H1 (cell line): ENCODE results near the gene TBC1D10A. TPM values are rescaled to one million over a fixed set of nuclear protein-coding genes. Genes with fewer than 3 reads are reported as not detected.

Experiments
- CTCF ChIA-PET: fragments of 300-600 bp; sonication (Branson Sonifier 250); formaldehyde crosslinking; loops from one replicate; lab custom pipeline; 2021; ENCODE audit not compliant: partially characterized antibody; lab: Charles Lee
- POLR2A ChIA-PET: fragments of 300-600 bp; sonication (Branson Sonifier 250); formaldehyde crosslinking; loops from one replicate; lab custom pipeline; 2021; ENCODE audit warnings: inconsistent platforms; ENCODE audit not compliant: partially characterized antibody; lab: Charles Lee
- DNase-seq, 2 experiments: peaks; one replicate each; pipeline versions ENCODE4 v3.0.0 to v3.0.0-alpha.2; 2010 to 2022; ENCODE audit warnings: low spot score in 2 of 2, low read depth in 1 of 2, mixed read lengths in 1 of 2
- FAIRE-seq: peaks from 2 replicates; lab custom pipeline; 2011; peaks lifted over from hg19 to GRCh38; lab: Jason Lieb, UNC
- H2AFZ ChIP-seq: 2 replicates; pipeline ENCODE4 v1.8.1; 2012; ENCODE audit warnings: low read length, inconsistent platforms
- H2AK5ac ChIP-seq: 2 replicates; pipeline ENCODE4 v1.6.1; 2013; ENCODE audit warnings: low read depth, low read length
- H2BK120ac ChIP-seq: replicated peaks from 2 replicates; pipeline ENCODE3; 2013; ENCODE audit warnings: low read depth, low read length, inconsistent platforms
- H2BK12ac ChIP-seq: 2 replicates; pipeline ENCODE4 v1.6.1; 2013; ENCODE audit warnings: low read depth, low read length
- H2BK15ac ChIP-seq: 2 replicates; pipeline ENCODE4 v1.6.1; 2013; ENCODE audit warnings: low read length
- H2BK20ac ChIP-seq: 2 replicates; pipeline ENCODE4 v1.6.1; 2013; ENCODE audit warnings: low read length
- H2BK5ac ChIP-seq: 2 replicates; pipeline ENCODE4 v1.6.1; 2013; ENCODE audit warnings: low read depth, low read length
- H3K14ac ChIP-seq: 2 replicates; pipeline ENCODE4 v1.6.1; 2013; ENCODE audit warnings: inconsistent platforms; ENCODE audit not compliant: insufficient read length
- H3K18ac ChIP-seq: 2 replicates; pipeline ENCODE4 v1.6.1; 2013; ENCODE audit warnings: low read length; ENCODE audit errors: extremely low read depth
- H3K23ac ChIP-seq: 2 replicates; pipeline ENCODE4 v1.6.1; 2013; ENCODE audit warnings: inconsistent platforms; ENCODE audit not compliant: insufficient read length
- H3K23me2 ChIP-seq: 2 replicates; pipeline ENCODE4 v1.6.1; 2013; ENCODE audit warnings: low read depth, low read length
- H3K27ac ChIP-seq: 2 replicates; pipeline ENCODE4 v1.6.1; 2011; ENCODE audit warnings: low read depth, low read length, inconsistent platforms
- H3K27me3 ChIP-seq, 4 experiments: replicated peaks in 1 of 4; 1 replicate in 1 of 4; 2 replicates in 3 of 4; pipeline versions ENCODE4 v1.6.1 to v1.8.1; 2011 to 2013; ENCODE audit warnings: low read length in 3 of 4, mild to moderate bottlenecking in 3 of 4, inconsistent platforms in 2 of 4, mixed read lengths in 2 of 4, moderate library complexity in 1 of 4; ENCODE audit not compliant: control insufficient read depth in 3 of 4, insufficient read depth in 3 of 4; ENCODE audit errors: extremely low read depth in 1 of 4
- H3K36me3 ChIP-seq, 4 experiments: 2 replicates each; pipeline versions ENCODE4 v1.6.1 to v1.8.1; 2011 to 2013; ENCODE audit warnings: mild to moderate bottlenecking in 4 of 4, low read length in 3 of 4, moderate library complexity in 2 of 4, control low read depth in 1 of 4, inconsistent platforms in 1 of 4; ENCODE audit not compliant: insufficient read depth in 4 of 4, control insufficient read depth in 2 of 4
- H3K4ac ChIP-seq: replicated peaks from 2 replicates; pipeline ENCODE3; 2013; ENCODE audit warnings: low read length, low read depth, mixed read lengths, inconsistent platforms; ENCODE audit not compliant: insufficient read length
- H3K4me1 ChIP-seq, 4 experiments: replicated peaks in 1 of 4; 1 replicate in 1 of 4; 2 replicates in 3 of 4; pipeline versions ENCODE4 v1.6.1 to v1.8.1; 2011 to 2013; ENCODE audit warnings: low read length in 3 of 4, inconsistent platforms in 2 of 4, mixed read lengths in 1 of 4; ENCODE audit not compliant: insufficient read depth in 4 of 4, control insufficient read depth in 3 of 4
- H3K4me2 ChIP-seq, 2 experiments: 2 replicates each; pipeline versions ENCODE4 v1.6.1 to v1.8.1; 2011 to 2013; ENCODE audit warnings: low read depth in 2 of 2, low read length in 2 of 2, control low read depth in 1 of 2, inconsistent platforms in 1 of 2, mild to moderate bottlenecking in 1 of 2; ENCODE audit not compliant: insufficient read depth in 1 of 2
- H3K4me3 ChIP-seq, 4 experiments: fragments of 200-600, 300-600 bp in 1 of 4; sonication (generic), shearing (Covaris generic), sonication (Bioruptor Twin) in 1 of 4; 2 replicates each; pipeline versions ENCODE4 v1.5.1 to v1.8.1; 2011 to 2016; ENCODE audit warnings: low read length in 4 of 4, low read depth in 3 of 4, control low read depth in 2 of 4, inconsistent platforms in 2 of 4, mild to moderate bottlenecking in 2 of 4, mixed read lengths in 1 of 4, moderate library complexity in 1 of 4; ENCODE audit not compliant: insufficient read depth in 2 of 4; ENCODE audit errors: extremely low read depth in 1 of 4
- H3K56ac ChIP-seq: replicated peaks from 2 replicates; pipeline ENCODE3; 2013; ENCODE audit warnings: low read depth, mild to moderate bottlenecking, mixed read lengths, low read length, inconsistent platforms; ENCODE audit not compliant: insufficient read length
- H3K79me1 ChIP-seq: 2 replicates; pipeline ENCODE4 v1.6.1; 2013; ENCODE audit warnings: low read depth, low read length, control low read depth
- H3K79me2 ChIP-seq, 2 experiments: 2 replicates each; pipeline versions ENCODE4 v1.6.1 to v1.8.1; 2012 to 2013; ENCODE audit warnings: low read length in 2 of 2, mild to moderate bottlenecking in 2 of 2, inconsistent platforms in 1 of 2; ENCODE audit not compliant: insufficient read depth in 2 of 2, control insufficient read depth in 1 of 2
- H3K9ac ChIP-seq, 4 experiments: replicated peaks in 1 of 4; 1 replicate in 1 of 4; 2 replicates in 3 of 4; pipeline versions ENCODE4 v1.6.1 to v1.8.1; 2011 to 2013; ENCODE audit warnings: low read depth in 3 of 4, low read length in 3 of 4, control low read depth in 2 of 4, mild to moderate bottlenecking in 2 of 4, moderate library complexity in 2 of 4, inconsistent platforms in 1 of 4; ENCODE audit errors: extremely low read depth in 1 of 4
- H3K9me3 ChIP-seq, 2 experiments: 2 replicates each; pipeline versions ENCODE4 v1.6.1 to v1.8.1; 2012 to 2013; ENCODE audit warnings: mild to moderate bottlenecking in 2 of 2, moderate library complexity in 2 of 2, control low read depth in 1 of 2, inconsistent platforms in 1 of 2, low read depth in 1 of 2, low read length in 1 of 2, mixed read lengths in 1 of 2; ENCODE audit not compliant: insufficient read depth in 2 of 2
- H4K20me1 ChIP-seq, 2 experiments: replicated peaks in 1 of 2; 2 replicates each; pipeline versions ENCODE3 to v1.8.1; 2011 to 2013; ENCODE audit warnings: inconsistent platforms in 2 of 2, low read length in 2 of 2, mild to moderate bottlenecking in 1 of 2; ENCODE audit not compliant: insufficient read depth in 2 of 2, control insufficient read depth in 1 of 2
- H4K5ac ChIP-seq: 2 replicates; pipeline ENCODE4 v1.6.1; 2013; ENCODE audit warnings: low read length, low read depth, mixed read lengths, inconsistent platforms; ENCODE audit not compliant: insufficient read length
- H4K8ac ChIP-seq: 2 replicates; pipeline ENCODE4 v1.8.0; 2013; ENCODE audit warnings: mild to moderate bottlenecking, moderate library complexity, low read length, inconsistent platforms; ENCODE audit not compliant: insufficient read depth; ENCODE audit errors: extremely low read depth
- H4K91ac ChIP-seq: replicated peaks from 2 replicates; pipeline ENCODE3; 2013; ENCODE audit warnings: low read length, mixed read lengths, inconsistent platforms; ENCODE audit not compliant: insufficient read length
- BRCA1 ChIP-seq: IDR thresholded peaks from 2 replicates; pipeline ENCODE4 v1.6.1; 2012; ENCODE audit warnings: low read depth, low read length, improper control_type of control experiment
- CREB1 ChIP-seq: IDR thresholded peaks from 2 replicates; pipeline ENCODE4 v1.6.1; 2012; ENCODE audit warnings: inconsistent platforms
- GABPA ChIP-seq: IDR thresholded peaks from 2 replicates; pipeline ENCODE4 v1.6.1; 2011; ENCODE audit warnings: mild to moderate bottlenecking, low read length, moderate library complexity, borderline replicate concordance; ENCODE audit not compliant: insufficient read depth
- GTF2F1 ChIP-seq: IDR thresholded peaks from 2 replicates; pipeline ENCODE4 v1.6.1; 2012; ENCODE audit warnings: low read depth, low read length, improper control_type of control experiment, borderline replicate concordance
- JUND ChIP-seq: IDR thresholded peaks from 2 replicates; pipeline ENCODE4 v1.6.1; 2011; ENCODE audit warnings: mild to moderate bottlenecking, improper control_type of control experiment, low read length
- KDM1A ChIP-seq: fragments of 200-600, 300-600 bp; sonication (generic); IDR thresholded peaks from 2 replicates; pipeline ENCODE4 v1.7.1; 2016; ENCODE audit warnings: mild to moderate bottlenecking, low read length, borderline replicate concordance
- KDM4A ChIP-seq: IDR thresholded peaks from one replicate; pipeline ENCODE4 v1.7.1; 2012; ENCODE audit warnings: low read depth, mild to moderate bottlenecking, moderate library complexity, low read length, inconsistent platforms; ENCODE audit not compliant: severe bottlenecking
- PHF8 ChIP-seq: fragments of 200-600 bp; sonication (generic); conservative IDR thresholded peaks from 2 replicates; pipeline ENCODE4 v1.7.1; 2012; ENCODE audit warnings: low read depth, mild to moderate bottlenecking, inconsistent platforms, low read length, moderate library complexity
- POLR2AphosphoS5 ChIP-seq: IDR thresholded peaks from 2 replicates; pipeline ENCODE4 v1.6.1; 2011; ENCODE audit warnings: low read depth, low read length
- RXRA ChIP-seq: IDR thresholded peaks from 2 replicates; pipeline ENCODE4 v1.6.1; 2011; ENCODE audit warnings: low read depth, mild to moderate bottlenecking, low read length, moderate library complexity; ENCODE audit not compliant: insufficient read depth
- SIRT6 ChIP-seq: IDR thresholded peaks from one replicate; pipeline ENCODE4 v1.7.1; 2012; ENCODE audit warnings: low read length, inconsistent platforms
- TAF1 ChIP-seq: IDR thresholded peaks from 2 replicates; pipeline ENCODE4 v1.6.1; 2011; ENCODE audit warnings: mild to moderate bottlenecking, low read depth, low read length
- TCF12 ChIP-seq: IDR thresholded peaks from 2 replicates; pipeline ENCODE4 v1.6.1; 2011; ENCODE audit warnings: low read depth, mild to moderate bottlenecking, low read length
- WGBS, 2 experiments: shearing (Covaris generic) in 1 of 2; methylation state at CpG; one replicate each; pipeline versions ENCODE4 v1.1.6 to v1.1.7; 2013 to 2015; ENCODE audit warnings: low lambda C conversion rate in 2 of 2, mixed read lengths in 2 of 2, inconsistent platforms in 1 of 2, low coverage in 1 of 2, missing lambda C conversion rate in 1 of 2; ENCODE audit not compliant: insufficient replicate concordance in 2 of 2, insufficient coverage in 1 of 2, insufficient read length in 1 of 2; ENCODE audit errors: extremely low coverage in 1 of 2, missing lambda C conversion rate in 1 of 2; 5-methylcytosine and 5-hydroxymethylcytosine counted together
- polyA plus RNA-seq, 7 experiments: library from polyadenylated mRNA; depleted of rRNA in 3 of 7; stranded (reverse) in 5 of 7; unstranded in 2 of 7; fragments of >200 nt in 5 of 7; fragments of 200-250 nt in 2 of 7; gene quantifications; 1 replicate in 5 of 7; 2 replicates in 1 of 7; 4 replicates in 1 of 7; pipeline versions ENCODE4 v1.2.1 to v1.2.3, GENCODE V29; 2011 to 2013; ENCODE audit warnings: missing spikeins in 2 of 7, mixed read lengths in 2 of 7
- total RNA-seq: library from RNA; stranded (reverse); fragmentation: NEBNext Ultra II Directional; extraction: Animal tissue kit (Norgen Biotek cat#: 25700); gene quantifications from 2 replicates; pipeline ENCODE4 v1.2.1, GENCODE V29; 2021
- TF ChIP-seq, protein P1 (sequence below): IDR thresholded peaks from 2 replicates; pipeline ENCODE4 v1.6.1; 2012; ENCODE audit warnings: low read length, inconsistent platforms

Gene TBC1D10A
- total and polyA plus RNA-seq, 2 of the 8 experiments (the other 6 are each of a cell fraction or from before 2014, with no cell fraction given), result 5.4 to 7.0 TPM

DNA sequence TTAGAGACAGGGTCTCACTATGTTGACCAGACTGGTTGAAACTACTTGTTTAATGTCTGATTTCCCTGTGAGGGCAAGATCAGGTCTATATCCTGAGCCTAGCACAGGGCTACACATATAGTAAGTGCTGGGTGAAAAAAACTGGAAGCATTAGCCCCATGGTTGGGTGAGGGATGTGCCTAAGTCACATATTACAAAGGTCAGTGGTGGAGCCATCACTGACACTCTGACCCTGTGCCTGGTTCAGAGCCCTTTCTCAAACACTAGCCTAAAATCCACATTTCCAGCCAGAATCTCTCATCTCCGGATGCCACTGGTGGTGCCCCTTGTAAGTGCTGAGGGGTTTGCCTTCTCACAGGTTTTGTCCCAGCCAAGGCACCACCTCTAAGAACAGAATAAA, 9.0 kb downstream of the TBC1D10A start:
- no peak overlapping the region for H4K8ac ChIP-seq
- no peak overlapping the region for H3K18ac ChIP-seq
- ChIA-PET CTCF (interaction anchor here (1.0 to 20.1 kb wide), 7 partner anchors 10 to 54 kb away, joined by 3 to 203 read pairs (median 4); partner anchors contain the start of genes CASTOR1 and TBC1D10A), POLR2A (no interaction called here)
- no peak overlapping the region for H3K14ac ChIP-seq
- DNase-seq, result no peak
- no peaks in the 10 kb centered on the region for H3K23me2 ChIP-seq
- no peak overlapping the region for H4K5ac ChIP-seq
- WGBS, 2 experiments, result 88% methylated on average over 1 of the region's 1 CpG; no CpG with 5 or more reads in 1 of the 2 experiments
- no peak overlapping the region for H2BK5ac ChIP-seq
- H3K9me3 ChIP-seq, result no peaks in the 10 kb centered on the region
- H3K9ac ChIP-seq, result no peak overlapping the region
- H3K56ac ChIP-seq, result no peak overlapping the region
- no peaks in the 10 kb centered on the region for H3K27me3 ChIP-seq
- no peaks in the 10 kb centered on the region for H3K79me2 ChIP-seq
- H2BK15ac ChIP-seq, result no peak overlapping the region
- no peak overlapping the region for H2AK5ac ChIP-seq
- H3K4ac ChIP-seq, result no peak overlapping the region
- H2BK20ac ChIP-seq, result no peak overlapping the region
- no peaks in the 10 kb centered on the region for H4K20me1 ChIP-seq
- H2BK12ac ChIP-seq, result no peak overlapping the region
- H4K91ac ChIP-seq, result no peak overlapping the region
- no peaks in the 10 kb centered on the region for H3K4me1 ChIP-seq
- H3K4me3 ChIP-seq, result no peak overlapping the region
- no peak overlapping the region for H2BK120ac ChIP-seq
- FAIRE-seq, result no peak
- H3K23ac ChIP-seq, result no peak overlapping the region
- H3K36me3 ChIP-seq, result no peaks in the 10 kb centered on the region
- H2AFZ ChIP-seq, result no peak overlapping the region
- no peak overlapping the region for H3K4me2 ChIP-seq
- H3K79me1 ChIP-seq, result peaks cover 5% of the 10 kb centered on the region; the same call in 1 of the 2 replicates
- no peak overlapping the region for H3K27ac ChIP-seq
- TF ChIP-seq GABPA (no peak), CREB1 (no peak), JUND (no peak), GTF2F1 (no peak), TCF12 (no peak), RXRA (no peak), BRCA1 (no peak), KDM4A (no peak), POLR2AphosphoS5 (no peak), TAF1 (no peak), SIRT6 (no peak), KDM1A (no peak), PHF8 (no peak)
- TF ChIP-seq, protein P1, sequence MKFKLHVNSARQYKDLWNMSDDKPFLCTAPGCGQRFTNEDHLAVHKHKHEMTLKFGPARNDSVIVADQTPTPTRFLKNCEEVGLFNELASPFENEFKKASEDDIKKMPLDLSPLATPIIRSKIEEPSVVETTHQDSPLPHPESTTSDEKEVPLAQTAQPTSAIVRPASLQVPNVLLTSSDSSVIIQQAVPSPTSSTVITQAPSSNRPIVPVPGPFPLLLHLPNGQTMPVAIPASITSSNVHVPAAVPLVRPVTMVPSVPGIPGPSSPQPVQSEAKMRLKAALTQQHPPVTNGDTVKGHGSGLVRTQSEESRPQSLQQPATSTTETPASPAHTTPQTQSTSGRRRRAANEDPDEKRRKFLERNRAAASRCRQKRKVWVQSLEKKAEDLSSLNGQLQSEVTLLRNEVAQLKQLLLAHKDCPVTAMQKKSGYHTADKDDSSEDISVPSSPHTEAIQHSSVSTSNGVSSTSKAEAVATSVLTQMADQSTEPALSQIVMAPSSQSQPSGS, result no peak
